ENCODE data around the gene ESR1.
"Not testable (repeated sequence)": the region's sequence is repeated elsewhere in the genome, so short reads cannot be mapped to it uniquely, and the experiment has no call there.

Gene ESR1

DNA sequence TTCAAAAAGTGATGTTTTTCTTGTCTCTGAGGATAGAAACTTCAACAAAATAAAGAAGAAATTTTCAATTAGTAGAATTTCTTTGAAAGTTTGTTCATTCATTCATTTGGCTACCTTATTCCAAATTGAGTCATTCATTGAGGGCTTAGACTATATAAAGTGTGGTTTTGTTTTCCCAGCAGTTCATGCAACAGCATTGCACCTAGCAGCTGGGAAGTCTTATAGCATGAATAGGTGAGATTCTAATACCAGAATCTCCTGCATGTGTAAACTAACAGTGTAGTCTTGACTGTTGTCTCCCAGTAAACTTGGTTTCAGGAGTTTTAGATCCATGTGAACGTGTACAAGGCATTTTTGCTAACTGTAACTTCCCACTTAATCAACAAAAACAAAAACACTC lies 7.1 kb downstream of the ESR1 start:
- DNase-seq, result no peak

DNA sequence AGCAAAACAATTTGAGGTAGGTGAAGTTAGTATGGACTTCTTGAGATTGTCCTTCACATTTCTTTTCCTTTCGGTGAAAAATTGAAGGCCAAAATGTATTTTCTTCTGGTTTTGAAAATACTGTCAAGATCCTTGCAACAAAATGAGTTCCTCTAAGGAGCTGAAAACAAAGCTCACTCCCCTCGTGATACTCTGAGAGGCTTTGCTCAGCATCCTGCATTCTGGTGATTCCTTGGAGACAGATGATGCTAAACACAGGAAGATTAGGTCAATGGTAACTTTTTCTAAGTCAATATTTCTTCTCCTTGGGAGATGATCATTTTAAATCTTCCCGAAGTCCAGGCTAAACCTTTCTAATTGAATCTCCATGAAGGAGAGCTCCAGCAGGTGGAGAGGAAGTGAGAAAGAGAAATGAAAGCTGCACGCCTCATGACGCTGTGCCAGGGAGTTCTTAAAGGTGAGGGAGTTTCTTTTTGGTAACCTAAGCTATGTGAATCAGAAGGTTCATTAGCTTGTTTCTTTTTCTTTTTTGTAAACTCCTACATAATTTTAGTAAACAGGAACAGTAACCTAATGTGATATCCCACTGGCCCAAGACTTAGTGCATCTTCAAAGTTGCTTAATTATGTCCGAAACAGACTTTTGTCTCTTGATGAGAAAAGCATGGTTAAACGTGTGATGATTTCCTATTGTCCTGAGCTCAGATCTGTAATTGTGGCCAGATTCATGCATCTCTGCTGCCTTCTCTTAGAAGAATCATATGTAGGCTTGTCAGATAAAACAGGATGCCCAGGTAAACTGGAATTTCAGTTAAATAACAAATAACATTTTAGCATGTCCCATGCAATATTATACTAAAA lies 15.0 kb downstream of the ESR1 start:
- no peak for DNase-seq

DNA sequence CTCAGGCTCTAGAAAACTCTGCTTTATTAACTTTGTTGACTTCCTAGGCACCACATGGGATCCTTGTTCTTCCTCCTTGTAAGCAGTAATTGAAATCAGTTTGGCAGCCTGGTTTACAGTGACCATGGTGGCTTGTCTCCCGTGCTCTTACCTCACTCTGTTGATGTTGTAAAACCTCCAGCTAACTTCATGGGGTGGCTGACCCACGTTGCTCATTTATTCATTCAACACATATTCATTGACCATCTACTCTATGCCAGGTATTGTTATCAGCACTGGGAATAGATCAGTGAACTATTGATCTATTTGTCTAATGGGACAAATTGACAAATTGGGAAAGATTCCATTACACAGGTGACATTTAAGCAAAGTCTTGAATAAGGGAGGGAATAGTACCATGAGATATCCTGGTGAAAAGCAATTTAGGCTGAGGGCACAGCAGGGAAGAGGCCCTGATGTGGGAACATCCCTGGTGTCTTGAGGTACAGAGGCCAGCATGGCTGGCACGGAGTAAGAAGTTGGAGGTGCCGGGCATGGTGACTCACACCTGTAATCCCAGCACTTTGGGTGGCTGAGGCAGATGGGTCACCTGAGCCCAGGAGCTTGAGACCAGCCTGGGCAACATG lies 19.1 kb downstream of the ESR1 start:
- DNase-seq, result no peak

DNA sequence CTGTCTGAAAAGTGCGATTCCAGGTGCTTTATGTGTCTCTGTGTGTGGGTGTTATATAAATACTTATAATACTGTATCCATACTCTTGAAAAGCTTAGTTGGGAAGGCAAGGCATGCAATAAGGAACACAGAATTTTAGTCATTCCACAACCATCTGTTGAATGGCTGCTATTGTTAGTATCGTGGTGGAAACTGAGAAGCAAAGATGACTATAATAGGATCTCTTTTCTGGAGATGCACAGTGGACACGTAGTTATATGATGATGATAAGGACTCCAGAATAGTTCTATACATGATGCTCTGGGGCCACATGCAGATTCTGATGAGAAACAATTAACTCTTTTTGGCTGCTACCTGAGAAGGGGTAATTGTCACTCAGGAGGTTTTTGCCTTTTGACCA lies 25.2 kb downstream of the ESR1 start:
- DNase-seq, result no peak

DNA sequence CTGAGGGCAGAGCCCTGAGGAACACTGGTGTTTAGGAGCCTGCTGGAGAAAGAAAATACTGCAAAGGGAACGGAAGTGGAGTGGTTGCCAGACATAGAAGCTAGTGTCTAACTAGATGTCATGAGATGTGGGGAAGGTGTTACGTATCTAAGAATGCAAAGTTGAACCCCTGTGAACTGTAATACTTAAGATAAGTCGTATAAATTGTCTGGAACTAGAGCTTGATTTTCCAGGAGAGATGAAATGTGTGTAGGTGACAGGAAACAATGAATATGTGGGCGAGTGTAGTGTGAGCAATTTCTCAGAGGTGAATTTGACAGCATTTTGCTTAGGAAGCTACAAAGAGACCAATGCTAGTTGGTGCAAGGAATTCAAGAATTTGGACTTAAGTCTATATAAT lies 27.9 kb downstream of the ESR1 start:
- DNase-seq, result no peak

DNA sequence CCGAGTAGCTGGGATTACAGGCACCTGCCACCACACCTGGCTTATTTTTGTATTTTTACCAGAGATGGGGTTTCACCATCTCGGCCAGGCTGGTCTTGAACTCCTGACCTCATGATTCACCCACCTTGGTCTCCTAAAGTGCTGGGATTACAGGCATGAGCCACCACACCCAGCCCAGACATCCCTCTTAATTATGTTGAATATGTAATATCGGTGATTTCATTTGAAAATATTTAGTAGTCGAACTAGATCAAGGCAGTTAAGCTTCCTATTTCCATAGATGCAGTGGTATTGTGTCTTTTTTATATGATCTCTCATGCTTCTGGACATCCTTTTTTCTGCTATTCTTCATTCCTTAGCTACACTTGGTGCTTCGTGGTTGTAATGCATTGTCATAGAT lies 29.7 kb downstream of the ESR1 start:
- no peak for DNase-seq

DNA sequence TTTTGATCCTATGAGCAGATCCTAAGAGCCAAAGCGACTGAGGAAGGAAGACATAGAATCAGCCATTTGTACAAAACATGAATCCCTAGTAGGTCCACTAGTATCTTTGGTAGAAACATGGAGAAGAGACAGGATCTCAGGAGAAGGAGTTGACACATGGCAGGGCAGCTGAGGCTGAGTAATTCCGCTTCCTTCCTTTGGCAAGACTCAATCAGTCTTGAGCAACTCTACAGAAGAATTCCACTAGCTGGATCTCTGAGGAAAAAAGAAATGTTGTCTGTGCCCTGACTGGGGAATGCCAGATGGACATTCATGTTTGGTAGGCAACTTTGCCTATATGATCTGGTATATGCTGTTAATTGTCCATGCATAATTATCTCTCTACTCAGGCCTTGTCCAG lies 35.3 kb downstream of the ESR1 start:
- DNase-seq, result no peak

DNA sequence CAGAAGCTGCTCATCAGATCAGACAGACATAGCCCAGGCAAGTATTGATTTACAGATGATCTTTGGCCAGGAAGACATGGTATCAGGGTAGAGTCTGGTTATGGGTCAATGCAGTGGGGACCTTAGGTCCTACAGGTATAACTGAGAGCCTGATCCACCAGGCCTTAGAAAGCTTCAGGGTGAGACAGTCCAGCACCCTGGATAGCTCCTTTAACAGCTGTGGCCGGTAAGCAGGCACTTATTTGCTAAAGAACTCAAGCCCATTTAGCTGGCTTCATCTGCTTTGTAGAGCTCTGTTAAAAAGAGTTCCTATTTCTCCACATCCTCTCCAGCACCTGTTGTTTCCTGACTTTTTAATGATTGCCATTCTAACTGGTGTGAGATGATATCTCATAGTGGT lies 39.6 kb downstream of the ESR1 start:
- no peak for DNase-seq

DNA sequence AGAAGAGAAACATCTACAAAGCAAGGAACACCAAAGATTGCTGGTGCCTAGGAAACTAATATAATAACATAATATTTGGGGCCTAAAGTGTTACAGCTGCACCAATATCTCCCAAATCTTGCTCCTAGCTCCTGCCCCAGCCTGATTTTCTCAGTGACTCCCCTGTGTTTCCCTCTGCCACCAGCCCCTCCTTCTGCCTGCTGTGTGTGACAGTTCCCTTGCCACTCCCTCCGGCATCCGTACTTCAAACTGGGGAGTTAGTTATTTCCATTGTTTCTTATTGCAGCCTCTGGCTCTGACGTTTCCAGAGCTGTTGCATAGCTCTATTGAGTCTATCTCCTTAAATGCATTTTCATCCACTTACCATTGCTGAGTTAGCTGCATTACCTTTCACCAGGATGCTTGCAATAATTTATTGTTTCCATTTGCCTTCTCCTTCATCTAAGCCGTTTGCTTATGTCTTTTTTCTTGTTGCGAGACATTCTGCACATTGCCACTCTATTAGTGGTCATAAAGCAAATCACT lies 43.1 kb downstream of the ESR1 start:
- DNase-seq, result no peak

DNA sequence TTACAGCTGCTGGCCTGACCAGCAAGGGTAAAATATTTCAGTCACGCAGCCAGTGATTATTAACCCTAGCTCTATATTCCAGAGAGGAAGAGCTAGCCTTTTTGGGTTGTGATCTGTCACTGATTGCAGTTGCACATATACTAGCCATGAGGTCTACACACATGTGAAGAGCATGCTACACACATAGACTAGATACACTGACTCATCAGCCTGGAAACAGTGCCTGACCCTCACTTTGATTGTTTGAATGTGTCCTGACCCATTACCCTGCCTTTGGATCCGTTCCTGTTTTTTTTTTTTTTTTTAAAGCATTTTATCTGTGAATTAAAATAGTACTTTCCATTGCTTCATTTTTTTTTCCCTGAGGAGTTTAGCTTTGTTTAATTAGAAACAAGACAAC lies 50.8 kb downstream of the ESR1 start:
- no peak for DNase-seq

DNA sequence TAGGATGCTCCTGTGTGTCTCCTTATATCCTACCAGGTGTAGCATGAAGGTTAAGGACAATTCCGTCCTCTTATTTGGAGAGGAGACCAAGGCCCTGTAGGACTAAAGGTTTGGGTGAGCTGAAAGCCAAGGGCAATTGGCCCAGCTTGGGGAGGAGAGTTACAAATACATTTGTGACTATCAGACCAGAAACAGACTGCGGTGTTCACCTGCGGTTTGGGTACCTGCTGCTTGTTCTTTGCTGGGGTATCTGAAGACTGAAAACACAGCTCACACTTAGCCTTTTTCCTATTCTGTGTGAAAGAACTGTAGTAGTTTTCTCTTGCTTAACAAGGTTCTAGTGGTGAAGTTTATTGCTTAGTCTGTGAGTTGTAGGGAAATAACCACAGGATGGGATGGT lies 55.0 kb downstream of the ESR1 start:
- no peak for DNase-seq

DNA sequence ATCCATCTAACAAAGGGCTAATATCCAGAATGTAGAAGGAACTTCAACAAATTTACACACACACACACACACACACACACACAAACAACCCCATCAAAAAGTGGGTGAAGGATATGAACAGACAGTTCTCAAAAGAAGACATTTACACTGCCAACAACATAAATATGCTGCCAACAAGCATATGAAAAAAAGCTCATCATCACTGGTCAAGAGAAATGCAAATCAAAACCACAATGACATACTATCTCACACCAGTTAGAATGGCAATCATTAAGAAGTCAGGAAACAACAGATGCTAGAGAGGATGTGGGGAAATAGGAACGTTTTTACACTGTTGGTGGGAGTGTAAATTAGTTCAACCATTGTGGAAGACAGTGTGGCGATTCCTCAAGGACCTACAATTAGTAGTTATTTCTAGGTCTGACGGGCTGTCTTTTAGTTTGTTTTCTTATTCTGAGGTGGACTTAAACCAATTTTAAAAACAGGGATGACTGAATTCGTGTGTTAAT lies 59.9 kb downstream of the ESR1 start:
- not testable (repeated sequence) for DNase-seq

DNA sequence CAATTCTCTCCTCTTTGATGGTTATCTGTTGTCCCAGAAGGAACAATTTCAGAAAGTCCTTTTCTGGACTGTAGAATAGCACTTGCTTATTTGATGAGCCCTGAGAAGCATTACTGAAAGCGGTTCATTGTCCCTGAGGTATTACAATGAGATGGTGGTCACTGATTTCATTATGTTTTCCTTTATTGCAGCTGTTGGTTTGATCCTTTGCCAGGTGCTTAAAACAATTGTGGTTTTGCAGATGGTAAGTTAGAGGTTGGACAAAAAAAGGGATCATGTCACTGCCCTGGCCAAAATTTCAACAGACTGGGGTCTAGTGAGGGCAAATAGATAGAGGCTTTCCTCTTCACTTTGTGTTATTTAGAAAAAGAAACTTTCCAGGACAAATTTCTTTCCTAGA lies 61.9 kb downstream of the ESR1 start:
- DNase-seq, result no peak

DNA sequence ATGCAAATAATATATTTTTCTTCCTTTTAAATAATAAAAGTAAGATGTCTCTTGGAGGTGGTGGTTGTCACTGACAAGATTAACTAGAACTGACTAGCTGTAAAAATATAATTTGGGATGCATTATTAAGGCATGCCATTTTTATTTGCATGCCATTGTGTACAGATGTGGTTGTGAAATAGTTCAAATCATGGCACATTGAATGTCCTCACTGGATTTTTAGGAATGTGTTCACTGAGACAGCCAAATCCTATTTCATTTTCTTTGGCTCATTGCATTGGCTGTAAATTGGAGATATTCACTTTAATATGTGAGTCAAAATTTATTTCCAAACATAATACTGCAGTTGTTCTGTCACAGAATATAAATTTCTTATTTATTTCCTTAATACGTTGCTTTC lies 62.3 kb downstream of the ESR1 start:
- DNase-seq, result no peak

DNA sequence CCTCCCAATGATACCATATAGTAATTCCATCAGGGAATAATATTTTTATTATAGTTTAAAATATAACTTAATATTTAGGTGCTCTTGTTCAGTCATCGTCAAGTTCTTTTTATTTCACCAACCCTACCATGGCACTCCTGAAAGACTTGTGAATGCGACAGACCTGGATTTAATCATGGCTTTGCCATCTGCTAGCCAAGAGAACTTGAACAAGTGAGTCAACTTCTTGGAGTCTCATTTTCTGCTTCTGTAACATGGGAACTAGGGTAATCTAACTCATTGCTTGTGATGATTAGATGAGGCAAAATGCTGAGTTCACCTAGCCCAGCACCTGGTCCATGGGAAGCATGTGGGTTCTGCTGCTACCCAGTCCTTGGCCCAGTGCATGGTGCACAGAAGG lies 62.9 kb downstream of the ESR1 start:
- DNase-seq, result no peak

DNA sequence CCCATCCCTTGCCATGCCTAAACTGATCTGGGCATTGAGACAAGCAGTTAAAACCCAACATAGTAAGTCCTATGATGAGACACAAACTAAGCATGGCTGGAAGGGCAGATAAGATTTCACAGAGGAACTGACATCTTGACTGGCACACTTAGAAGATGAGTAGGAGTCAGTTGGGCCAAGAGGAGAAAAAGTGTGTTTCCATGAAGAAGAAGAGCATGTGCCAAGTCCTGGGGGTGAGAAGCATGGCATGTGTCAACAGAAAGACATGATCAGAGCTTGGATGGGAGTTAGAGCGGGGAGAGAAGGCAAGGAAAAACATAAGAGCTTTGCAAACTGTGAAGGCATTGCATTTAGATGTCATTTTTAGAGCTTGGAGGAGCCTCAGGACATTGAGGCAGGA lies 68.0 kb downstream of the ESR1 start:
- no peak for DNase-seq

DNA sequence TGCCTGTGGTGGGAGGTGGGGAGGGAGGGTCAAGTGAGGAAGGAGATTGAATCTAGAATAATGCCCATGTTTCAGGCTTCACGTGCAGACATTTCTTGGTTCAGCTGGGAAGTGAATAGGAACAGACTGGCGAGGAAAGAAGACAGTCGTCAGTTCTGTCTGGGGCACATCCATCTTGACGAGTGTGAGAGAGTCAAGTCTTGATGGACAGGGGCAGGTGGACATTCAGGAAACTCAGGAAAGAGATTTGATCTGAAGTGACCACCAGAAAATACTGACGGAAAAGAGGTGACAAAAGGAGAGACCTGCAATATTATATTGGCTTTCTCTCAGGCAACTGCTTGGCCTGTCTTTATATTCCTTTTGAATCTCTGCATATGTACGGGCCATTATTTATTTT lies 68.6 kb downstream of the ESR1 start:
- DNase-seq, result no peak

DNA sequence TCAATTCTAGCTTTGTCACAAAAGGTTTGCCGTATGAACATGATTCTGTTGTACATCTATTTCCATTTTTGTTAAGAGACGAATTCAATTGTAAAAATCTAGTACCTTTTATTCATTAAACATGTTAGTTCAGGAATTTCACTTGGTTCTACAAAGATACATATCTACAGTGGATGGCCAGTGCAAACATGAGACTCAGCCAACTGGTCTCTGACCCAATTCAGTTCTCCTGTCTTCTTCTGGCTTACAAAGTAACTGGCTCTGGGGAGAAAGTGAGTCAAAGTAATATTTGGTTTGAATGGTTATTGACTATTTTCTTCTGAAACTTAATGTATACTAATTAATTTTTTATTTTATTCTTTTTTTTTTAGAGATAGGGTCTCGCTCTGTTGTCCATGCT lies 70.0 kb downstream of the ESR1 start:
- no peak for DNase-seq

DNA sequence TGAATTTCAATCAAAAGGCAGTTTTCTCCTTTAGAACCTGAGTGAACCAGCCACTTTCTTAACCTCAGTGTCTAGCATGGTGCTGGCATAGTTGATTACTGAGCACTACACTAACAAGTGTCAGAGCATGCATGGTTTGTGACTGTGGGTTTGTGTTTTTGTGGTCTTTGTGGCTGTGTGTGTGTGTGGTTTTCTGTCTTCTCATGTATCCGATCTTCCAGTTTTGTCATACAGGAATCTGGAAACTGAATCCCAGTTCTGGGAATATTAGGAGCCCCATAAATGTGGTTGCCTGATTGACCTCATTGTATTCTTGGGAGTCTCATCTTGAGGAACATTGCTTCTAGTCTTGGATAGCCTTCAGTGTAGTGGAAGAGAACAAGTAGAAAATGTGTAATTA lies 73.7 kb downstream of the ESR1 start:
- no peak for DNase-seq

DNA sequence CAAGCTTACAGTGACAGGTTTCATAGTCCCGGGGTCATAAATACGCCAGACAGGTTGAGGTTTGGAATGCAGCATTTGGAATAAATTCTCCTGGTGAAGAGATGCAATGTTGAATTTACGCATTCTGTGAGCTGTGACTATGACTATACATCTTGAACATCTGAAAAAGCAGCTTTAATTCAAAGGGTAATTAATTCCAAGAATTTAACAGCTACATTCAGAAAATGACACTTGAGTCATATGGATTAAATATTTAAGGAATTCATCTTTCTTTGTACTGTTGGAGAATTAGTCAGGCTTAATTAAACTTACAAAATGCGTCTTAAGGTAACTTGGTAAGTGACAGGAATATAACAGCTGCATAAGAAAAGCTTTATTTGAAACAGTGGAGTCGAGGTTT lies 74.7 kb downstream of the ESR1 start:
- DNase-seq, result no peak

DNA sequence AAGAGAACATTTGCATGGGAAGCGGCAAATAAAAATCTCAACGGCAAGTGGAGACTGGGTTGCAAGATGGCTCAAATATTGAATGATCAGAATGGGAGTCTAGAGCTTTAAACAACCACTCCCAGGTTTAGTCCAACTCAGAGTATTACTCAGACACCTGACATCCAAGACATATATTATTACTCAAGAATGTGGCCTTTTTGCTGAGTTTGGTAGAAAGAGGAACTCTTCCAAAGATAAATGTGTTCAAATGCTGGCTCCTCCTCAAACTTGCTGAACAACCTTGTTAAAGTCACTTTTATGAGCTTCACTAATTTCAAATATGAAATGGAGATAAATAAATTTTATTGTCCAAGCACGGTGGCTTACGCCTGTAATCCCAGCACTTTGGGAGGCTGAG lies 77.8 kb downstream of the ESR1 start:
- no peak for DNase-seq

DNA sequence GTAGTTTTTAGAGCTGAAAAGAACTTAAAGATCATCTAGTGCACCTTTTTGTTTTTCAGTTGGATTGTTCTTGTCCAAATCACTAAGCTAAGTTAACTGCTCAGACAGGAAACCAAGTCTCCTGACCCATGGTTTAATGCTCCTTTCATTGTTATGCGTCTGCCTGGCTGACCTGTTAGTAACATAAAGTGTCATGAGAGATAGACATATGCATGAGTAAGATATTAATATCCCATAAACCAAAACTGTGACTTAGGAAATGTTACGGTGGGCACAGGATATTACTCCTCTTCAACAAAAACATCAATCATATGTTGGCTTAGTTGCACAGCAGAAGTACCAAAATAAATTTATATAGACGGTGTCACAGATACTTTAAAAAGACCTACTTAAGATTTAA lies 84.0 kb downstream of the ESR1 start:
- no peak for DNase-seq

DNA sequence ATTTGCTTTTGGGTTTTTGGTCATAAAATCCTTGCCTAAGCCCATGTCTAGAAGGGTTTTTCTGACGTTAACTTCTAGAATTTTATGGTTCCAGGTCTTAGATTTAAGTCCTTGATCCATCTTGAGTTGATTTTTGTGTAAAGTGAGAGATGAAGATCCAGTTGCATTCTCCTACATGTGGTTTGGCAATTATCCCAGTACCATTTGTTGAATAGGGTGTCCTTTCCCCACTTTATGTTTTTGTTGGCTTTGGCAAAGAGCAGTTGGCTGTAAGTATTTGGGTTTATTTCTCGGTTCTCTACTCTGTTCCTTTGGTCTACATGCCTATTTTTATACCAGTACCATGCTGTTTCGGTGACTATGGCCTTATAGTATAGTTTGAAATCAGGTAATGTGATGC lies 86.9 kb downstream of the ESR1 start:
- not testable (repeated sequence) for DNase-seq

DNA sequence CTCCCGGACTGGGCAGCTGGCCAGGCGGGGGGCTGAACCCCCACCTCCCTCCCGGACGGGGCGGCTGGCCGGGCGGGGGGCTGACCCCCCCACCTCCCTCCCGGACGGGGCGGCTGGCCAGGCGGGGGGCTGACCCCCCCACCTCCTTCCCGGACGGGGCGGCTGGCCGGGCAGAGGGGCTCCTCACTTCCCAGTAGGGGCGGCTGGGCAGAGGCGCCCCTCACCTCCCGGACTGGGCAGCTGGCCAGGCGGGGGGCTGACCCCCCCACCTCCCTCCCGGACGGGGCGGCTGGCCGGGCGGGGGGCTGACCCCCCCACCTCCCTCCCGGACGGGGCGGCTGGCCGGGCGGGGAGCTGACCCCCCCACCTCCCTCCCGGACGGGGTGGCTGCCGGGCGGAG lies 91.7 kb downstream of the ESR1 start:
- DNase-seq, result not testable (repeated sequence)
